ENCODE measurements around the gene LRIG1. TPM values are rescaled to one million over a fixed set of nuclear protein-coding genes. Genes with fewer than 3 reads are reported as not detected.

LRIG1 gene
- total and polyA plus RNA-seq, 2 of the 8 experiments (the other 6 are each of a cell fraction or from before 2014, with no cell fraction given) = 78.1 to 88.7 TPM

DNA sequence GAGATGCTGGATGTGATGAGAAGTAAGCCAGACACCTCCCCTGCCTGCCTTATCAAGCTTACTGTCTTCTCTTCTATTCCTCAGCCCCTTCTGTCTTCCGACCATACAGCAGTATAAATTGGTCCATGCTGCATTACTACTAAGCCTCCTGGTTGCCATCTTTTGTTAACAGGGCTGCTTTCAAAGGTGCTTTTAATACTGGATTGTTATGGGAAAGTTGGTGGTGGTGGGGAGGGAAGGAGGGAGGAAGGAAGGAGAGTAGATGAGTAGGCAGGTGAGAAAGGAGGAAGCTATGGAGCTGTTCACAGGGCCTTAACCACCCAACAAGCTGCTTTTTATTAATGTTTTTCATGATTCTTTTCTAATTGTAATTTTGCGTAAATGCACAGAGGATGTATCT is 165.2 kb downstream of the LRIG1 start (continued):
- TF ChIP-seq, protein P1, sequence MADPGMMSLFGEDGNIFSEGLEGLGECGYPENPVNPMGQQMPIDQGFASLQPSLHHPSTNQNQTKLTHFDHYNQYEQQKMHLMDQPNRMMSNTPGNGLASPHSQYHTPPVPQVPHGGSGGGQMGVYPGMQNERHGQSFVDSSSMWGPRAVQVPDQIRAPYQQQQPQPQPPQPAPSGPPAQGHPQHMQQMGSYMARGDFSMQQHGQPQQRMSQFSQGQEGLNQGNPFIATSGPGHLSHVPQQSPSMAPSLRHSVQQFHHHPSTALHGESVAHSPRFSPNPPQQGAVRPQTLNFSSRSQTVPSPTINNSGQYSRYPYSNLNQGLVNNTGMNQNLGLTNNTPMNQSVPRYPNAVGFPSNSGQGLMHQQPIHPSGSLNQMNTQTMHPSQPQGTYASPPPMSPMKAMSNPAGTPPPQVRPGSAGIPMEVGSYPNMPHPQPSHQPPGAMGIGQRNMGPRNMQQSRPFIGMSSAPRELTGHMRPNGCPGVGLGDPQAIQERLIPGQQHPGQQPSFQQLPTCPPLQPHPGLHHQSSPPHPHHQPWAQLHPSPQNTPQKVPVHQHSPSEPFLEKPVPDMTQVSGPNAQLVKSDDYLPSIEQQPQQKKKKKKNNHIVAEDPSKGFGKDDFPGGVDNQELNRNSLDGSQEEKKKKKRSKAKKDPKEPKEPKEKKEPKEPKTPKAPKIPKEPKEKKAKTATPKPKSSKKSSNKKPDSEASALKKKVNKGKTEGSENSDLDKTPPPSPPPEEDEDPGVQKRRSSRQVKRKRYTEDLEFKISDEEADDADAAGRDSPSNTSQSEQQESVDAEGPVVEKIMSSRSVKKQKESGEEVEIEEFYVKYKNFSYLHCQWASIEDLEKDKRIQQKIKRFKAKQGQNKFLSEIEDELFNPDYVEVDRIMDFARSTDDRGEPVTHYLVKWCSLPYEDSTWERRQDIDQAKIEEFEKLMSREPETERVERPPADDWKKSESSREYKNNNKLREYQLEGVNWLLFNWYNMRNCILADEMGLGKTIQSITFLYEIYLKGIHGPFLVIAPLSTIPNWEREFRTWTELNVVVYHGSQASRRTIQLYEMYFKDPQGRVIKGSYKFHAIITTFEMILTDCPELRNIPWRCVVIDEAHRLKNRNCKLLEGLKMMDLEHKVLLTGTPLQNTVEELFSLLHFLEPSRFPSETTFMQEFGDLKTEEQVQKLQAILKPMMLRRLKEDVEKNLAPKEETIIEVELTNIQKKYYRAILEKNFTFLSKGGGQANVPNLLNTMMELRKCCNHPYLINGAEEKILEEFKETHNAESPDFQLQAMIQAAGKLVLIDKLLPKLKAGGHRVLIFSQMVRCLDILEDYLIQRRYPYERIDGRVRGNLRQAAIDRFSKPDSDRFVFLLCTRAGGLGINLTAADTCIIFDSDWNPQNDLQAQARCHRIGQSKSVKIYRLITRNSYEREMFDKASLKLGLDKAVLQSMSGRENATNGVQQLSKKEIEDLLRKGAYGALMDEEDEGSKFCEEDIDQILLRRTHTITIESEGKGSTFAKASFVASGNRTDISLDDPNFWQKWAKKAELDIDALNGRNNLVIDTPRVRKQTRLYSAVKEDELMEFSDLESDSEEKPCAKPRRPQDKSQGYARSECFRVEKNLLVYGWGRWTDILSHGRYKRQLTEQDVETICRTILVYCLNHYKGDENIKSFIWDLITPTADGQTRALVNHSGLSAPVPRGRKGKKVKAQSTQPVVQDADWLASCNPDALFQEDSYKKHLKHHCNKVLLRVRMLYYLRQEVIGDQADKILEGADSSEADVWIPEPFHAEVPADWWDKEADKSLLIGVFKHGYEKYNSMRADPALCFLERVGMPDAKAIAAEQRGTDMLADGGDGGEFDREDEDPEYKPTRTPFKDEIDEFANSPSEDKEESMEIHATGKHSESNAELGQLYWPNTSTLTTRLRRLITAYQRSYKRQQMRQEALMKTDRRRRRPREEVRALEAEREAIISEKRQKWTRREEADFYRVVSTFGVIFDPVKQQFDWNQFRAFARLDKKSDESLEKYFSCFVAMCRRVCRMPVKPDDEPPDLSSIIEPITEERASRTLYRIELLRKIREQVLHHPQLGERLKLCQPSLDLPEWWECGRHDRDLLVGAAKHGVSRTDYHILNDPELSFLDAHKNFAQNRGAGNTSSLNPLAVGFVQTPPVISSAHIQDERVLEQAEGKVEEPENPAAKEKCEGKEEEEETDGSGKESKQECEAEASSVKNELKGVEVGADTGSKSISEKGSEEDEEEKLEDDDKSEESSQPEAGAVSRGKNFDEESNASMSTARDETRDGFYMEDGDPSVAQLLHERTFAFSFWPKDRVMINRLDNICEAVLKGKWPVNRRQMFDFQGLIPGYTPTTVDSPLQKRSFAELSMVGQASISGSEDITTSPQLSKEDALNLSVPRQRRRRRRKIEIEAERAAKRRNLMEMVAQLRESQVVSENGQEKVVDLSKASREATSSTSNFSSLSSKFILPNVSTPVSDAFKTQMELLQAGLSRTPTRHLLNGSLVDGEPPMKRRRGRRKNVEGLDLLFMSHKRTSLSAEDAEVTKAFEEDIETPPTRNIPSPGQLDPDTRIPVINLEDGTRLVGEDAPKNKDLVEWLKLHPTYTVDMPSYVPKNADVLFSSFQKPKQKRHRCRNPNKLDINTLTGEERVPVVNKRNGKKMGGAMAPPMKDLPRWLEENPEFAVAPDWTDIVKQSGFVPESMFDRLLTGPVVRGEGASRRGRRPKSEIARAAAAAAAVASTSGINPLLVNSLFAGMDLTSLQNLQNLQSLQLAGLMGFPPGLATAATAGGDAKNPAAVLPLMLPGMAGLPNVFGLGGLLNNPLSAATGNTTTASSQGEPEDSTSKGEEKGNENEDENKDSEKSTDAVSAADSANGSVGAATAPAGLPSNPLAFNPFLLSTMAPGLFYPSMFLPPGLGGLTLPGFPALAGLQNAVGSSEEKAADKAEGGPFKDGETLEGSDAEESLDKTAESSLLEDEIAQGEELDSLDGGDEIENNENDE (IDR thresholded peaks at IDR 0.05; ENCODE audit: insufficient replicate concordance, low read length) = no peak
- no peak for TF ChIP-seq BACH1 (IDR thresholded peaks at IDR 0.05; ENCODE audit: low read length)
- TF ChIP-seq RAD21 (IDR thresholded peaks at IDR 0.05 in 1 of 2, conservative IDR thresholded peaks at IDR 0.05 in 1 of 2; ENCODE audit: low read depth in 2 of 2, low read length in 2 of 2) = no peak
